HCT116 (cell line): ENCODE measurements around the gene AP5M1.

ENCODE experiments used
- EGR1 ChIP-seq: IDR thresholded peaks from 2 replicates; pipeline ENCODE4 v1.6.1; 2012; ENCODE audit warnings: low read depth
- EZH2 ChIP-seq: fragments of 200-600 bp; sonication (generic); IDR thresholded peaks from 2 replicates; pipeline ENCODE4 v1.6.1; 2017; ENCODE audit warnings: antibody characterized with exemption, mixed run types
- EZH2phosphoT487 ChIP-seq: fragments of 200-600 bp; IDR thresholded peaks from 2 replicates; pipeline ENCODE4 v1.6.1; 2018; ENCODE audit warnings: antibody characterized with exemption, borderline replicate concordance
- FOSL1 ChIP-seq: IDR thresholded peaks from 2 replicates; pipeline ENCODE4 v1.6.1; 2012; ENCODE audit warnings: low read depth
- JUND ChIP-seq: IDR thresholded peaks from 2 replicates; pipeline ENCODE4 v1.6.1; 2012
- POLR2A ChIP-seq: IDR thresholded peaks from 2 replicates; pipeline ENCODE4 v1.7.0; 2011; ENCODE audit warnings: borderline replicate concordance; ENCODE audit not compliant: insufficient read depth, insufficient read length; ENCODE audit errors: extremely low read depth
- POLR2AphosphoS5 ChIP-seq: IDR thresholded peaks from 2 replicates; pipeline ENCODE4 v1.6.1; 2011; ENCODE audit warnings: mild to moderate bottlenecking, low read depth, low read length, moderate library complexity
- RAD21 ChIP-seq: IDR thresholded peaks from 2 replicates; pipeline ENCODE4 v1.6.1; 2012; ENCODE audit warnings: low read depth, mild to moderate bottlenecking
- ZNF274 ChIP-seq: fragments of 200-500 bp; sonication (Bioruptor generic); IDR thresholded peaks from 2 replicates; pipeline ENCODE4 v1.6.1; 2014; ENCODE audit warnings: mild to moderate bottlenecking, low read depth, low read length, inconsistent platforms
- TF ChIP-seq, protein P1 (sequence below), 3 experiments: fragments of 200-600 bp in 1 of 3; sonication (generic) in 1 of 3; IDR thresholded peaks in 2 of 3; conservative IDR thresholded peaks in 1 of 3; 2 replicates each; pipeline ENCODE4 v1.5.1; 2012 to 2017; ENCODE audit warnings: low read depth in 2 of 3, low read length in 2 of 3, antibody characterized with exemption in 1 of 3, borderline replicate concordance in 1 of 3, control low read depth in 1 of 3, mild to moderate bottlenecking in 1 of 3, mixed read lengths in 1 of 3, mixed run types in 1 of 3, moderate library complexity in 1 of 3; ENCODE audit not compliant: insufficient read depth in 1 of 3
- TF ChIP-seq, protein P2 (sequence below): IDR thresholded peaks from 2 replicates; pipeline ENCODE4 v1.6.1; 2012
- TF ChIP-seq, protein P3 (sequence below): IDR thresholded peaks from 2 replicates; pipeline ENCODE4 v1.6.1; 2012

DNA sequence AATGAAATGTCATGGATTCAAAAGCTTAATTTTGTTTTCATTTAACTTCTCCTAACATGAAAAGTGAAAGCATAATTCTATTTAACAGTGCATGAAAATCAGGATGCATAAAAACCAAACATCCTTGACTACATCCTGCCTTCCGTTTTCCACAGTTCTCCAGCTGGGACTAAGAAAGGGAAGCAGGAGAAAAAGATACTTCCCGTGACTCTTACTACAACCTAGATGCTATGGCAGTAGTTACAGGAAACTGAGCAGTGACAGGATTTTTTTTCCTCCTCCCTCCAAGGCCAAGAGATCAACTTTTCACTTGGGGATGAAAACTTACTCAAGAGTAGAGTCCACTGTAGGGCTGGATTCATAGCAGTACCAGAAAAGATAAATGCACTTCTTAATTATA, 2.7 kb upstream of the AP5M1 start:
- TF ChIP-seq, protein P1, sequence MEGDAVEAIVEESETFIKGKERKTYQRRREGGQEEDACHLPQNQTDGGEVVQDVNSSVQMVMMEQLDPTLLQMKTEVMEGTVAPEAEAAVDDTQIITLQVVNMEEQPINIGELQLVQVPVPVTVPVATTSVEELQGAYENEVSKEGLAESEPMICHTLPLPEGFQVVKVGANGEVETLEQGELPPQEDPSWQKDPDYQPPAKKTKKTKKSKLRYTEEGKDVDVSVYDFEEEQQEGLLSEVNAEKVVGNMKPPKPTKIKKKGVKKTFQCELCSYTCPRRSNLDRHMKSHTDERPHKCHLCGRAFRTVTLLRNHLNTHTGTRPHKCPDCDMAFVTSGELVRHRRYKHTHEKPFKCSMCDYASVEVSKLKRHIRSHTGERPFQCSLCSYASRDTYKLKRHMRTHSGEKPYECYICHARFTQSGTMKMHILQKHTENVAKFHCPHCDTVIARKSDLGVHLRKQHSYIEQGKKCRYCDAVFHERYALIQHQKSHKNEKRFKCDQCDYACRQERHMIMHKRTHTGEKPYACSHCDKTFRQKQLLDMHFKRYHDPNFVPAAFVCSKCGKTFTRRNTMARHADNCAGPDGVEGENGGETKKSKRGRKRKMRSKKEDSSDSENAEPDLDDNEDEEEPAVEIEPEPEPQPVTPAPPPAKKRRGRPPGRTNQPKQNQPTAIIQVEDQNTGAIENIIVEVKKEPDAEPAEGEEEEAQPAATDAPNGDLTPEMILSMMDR (IDR thresholded peaks at IDR 0.05 in 2 of 3, conservative IDR thresholded peaks at IDR 0.05 in 1 of 3; ENCODE audit: borderline replicate concordance in 1 of 3, insufficient read depth in 1 of 3, low read depth in 2 of 3, low read length in 2 of 3) = no peak
- TF ChIP-seq EZH2 (no peak), JUND (no peak), POLR2A (no peak), POLR2AphosphoS5 (no peak), ZNF274 (no peak), EZH2phosphoT487 (no peak), FOSL1 (no peak), RAD21 (no peak), EGR1 (no peak)
- TF ChIP-seq, protein P2, sequence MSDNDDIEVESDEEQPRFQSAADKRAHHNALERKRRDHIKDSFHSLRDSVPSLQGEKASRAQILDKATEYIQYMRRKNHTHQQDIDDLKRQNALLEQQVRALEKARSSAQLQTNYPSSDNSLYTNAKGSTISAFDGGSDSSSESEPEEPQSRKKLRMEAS = no peak
- TF ChIP-seq, protein P3, sequence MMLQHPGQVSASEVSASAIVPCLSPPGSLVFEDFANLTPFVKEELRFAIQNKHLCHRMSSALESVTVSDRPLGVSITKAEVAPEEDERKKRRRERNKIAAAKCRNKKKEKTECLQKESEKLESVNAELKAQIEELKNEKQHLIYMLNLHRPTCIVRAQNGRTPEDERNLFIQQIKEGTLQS = no peak
